ENCODE results near the gene VCAN. TPM values are rescaled to one million over a fixed set of nuclear protein-coding genes. Genes with fewer than 3 reads are reported as not detected.

Gene VCAN
- polyA plus RNA-seq, 1 experiment: 38.0 TPM

DNA sequence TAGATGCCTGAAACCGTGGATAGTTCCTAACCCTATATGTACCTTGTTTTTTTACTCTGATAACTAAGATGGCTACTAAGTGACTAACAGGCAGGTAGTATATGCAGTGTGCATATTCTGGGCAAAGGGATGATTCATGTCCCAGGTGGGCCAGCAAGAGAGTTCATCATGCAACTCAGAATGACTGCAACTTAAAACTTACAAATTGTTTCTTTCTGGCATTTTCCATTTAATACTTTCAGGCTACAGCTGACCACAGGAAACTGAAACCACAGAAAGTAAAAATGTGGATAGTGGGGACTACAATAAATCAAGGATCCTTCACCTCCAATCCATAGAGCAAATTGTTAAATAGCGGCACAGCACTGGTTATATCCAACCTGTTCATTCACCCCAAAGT lies 30.7 kb upstream of the VCAN start:
- ChIA-PET POLR2A (no interaction called here), CTCF (no interaction called here)
- Histone ChIP-seq H3K4me3 (ENCODE audit: low read depth, low read length) (no peak overlapping the region), H3K36me3 (ENCODE audit: control insufficient read depth, insufficient read depth, low read length) (no peaks in the 10 kb centered on the region), H3K27me3 (ENCODE audit: control insufficient read depth, insufficient read depth, low read length) (no peaks in the 10 kb centered on the region)
- TF ChIP-seq CTCF (IDR thresholded peaks at IDR 0.05; ENCODE audit: insufficient read depth, low read depth, low read length): no peak
- DNase-seq (ENCODE audit: low read depth): no peak

- no peaks in the 10 kb centered on the region for H3K27me3 ChIP-seq (ENCODE audit: control insufficient read depth, insufficient read depth, low read length)
- POLR2A ChIA-PET: no interaction called here
- no peaks in the 10 kb centered on the region for H3K36me3 ChIP-seq (ENCODE audit: control insufficient read depth, insufficient read depth, low read length)
- CTCF ChIA-PET: no interaction called here
- no peak for DNase-seq (ENCODE audit: low read depth)
- TF ChIP-seq CTCF (IDR thresholded peaks at IDR 0.05; ENCODE audit: insufficient read depth, low read depth, low read length): no peak
- H3K4me3 ChIP-seq (ENCODE audit: low read depth, low read length): no peak overlapping the region
Measured at GRCh38 chr5:83441747-83442146, 29.8 kb upstream of the VCAN start.

DNA sequence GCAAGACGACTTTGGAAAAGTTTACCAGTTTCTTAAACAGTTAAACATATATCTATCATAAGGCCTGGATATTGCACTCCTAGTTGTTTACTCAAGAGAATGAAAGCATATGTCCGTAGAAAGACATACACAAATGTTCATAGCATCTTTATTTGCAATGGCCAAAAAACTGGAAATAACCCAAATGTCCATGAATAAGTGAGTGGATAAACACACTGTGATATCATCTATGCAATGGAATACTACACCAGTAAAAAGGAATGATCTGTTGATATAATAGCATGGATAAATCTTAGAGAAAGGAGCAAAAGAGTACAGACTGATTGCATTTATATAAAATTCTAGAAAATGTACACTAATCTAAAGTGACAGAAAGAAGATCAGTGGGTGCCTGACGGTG lies 28.0 kb upstream of the VCAN start:
- ChIA-PET POLR2A (no interaction called here), CTCF (no interaction called here)
- H3K36me3 ChIP-seq (ENCODE audit: control insufficient read depth, insufficient read depth, low read length): no peaks in the 10 kb centered on the region
- no peak for TF ChIP-seq CTCF (IDR thresholded peaks at IDR 0.05; ENCODE audit: insufficient read depth, low read depth, low read length)
- DNase-seq (ENCODE audit: low read depth): no peak
- no peak overlapping the region for H3K4me3 ChIP-seq (ENCODE audit: low read depth, low read length)
- no peaks in the 10 kb centered on the region for H3K27me3 ChIP-seq (ENCODE audit: control insufficient read depth, insufficient read depth, low read length)

- no peak for DNase-seq (ENCODE audit: low read depth)
- Histone ChIP-seq H3K27me3 (ENCODE audit: control insufficient read depth, insufficient read depth, low read length) (no peaks in the 10 kb centered on the region), H3K4me3 (ENCODE audit: low read depth, low read length) (no peak overlapping the region), H3K36me3 (ENCODE audit: control insufficient read depth, insufficient read depth, low read length) (no peaks in the 10 kb centered on the region)
- POLR2A ChIA-PET: no interaction called here
- CTCF ChIA-PET: no interaction called here
- no peak for TF ChIP-seq CTCF (IDR thresholded peaks at IDR 0.05; ENCODE audit: insufficient read depth, low read depth, low read length)
Measured at GRCh38 chr5:83444445-83444844, 27.1 kb upstream of the VCAN start.

- no peak for DNase-seq (ENCODE audit: low read depth)
- Histone ChIP-seq H3K27me3 (ENCODE audit: control insufficient read depth, insufficient read depth, low read length) (no peaks in the 10 kb centered on the region), H3K4me3 (ENCODE audit: low read depth, low read length) (no peak overlapping the region), H3K36me3 (ENCODE audit: control insufficient read depth, insufficient read depth, low read length) (no peaks in the 10 kb centered on the region)
- TF ChIP-seq CTCF (IDR thresholded peaks at IDR 0.05; ENCODE audit: insufficient read depth, low read depth, low read length): no peak
- CTCF ChIA-PET: interaction anchor here (0.7 to 1.0 kb wide), 2 partner anchors 15 to 161 kb away, joined by 3 to 4 read pairs; no protein-coding TSS in a partner anchor
- POLR2A ChIA-PET: no interaction called here
Measured at GRCh38 chr5:83446253-83446947, 25.1 kb upstream of the VCAN start.
